ENCODE measurements around the gene JUN. TPM values are rescaled to one million over a fixed set of nuclear protein-coding genes. Genes with fewer than 3 reads are reported as not detected.

JUN gene
- total RNA-seq, 1 experiment from 2014 or later: 15.9 TPM

DNA sequence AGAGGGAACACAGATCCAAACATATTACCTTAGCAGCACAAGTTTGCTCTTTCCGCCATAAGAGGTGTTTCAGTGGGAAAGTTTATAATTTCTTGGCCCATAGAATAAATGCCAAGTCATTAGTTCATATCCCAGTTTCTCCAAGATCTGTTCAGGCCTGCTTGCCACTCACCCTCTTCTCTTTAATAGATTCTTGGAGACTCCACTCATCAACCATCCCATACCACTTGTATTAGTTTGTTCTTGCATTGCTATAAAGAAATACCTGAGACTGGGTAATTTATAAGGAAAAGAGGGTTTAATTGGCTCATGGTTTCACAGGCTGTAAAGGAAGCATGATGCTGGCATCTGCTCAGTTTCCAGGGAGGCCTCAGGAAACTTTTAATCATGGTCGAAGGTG lies 49.2 kb downstream of the JUN start:
- ChIA-PET POLR2A (no interaction called here), CTCF (no interaction called here)
- no peak for DNase-seq (ENCODE audit: low spot score)
- Mint-ChIP-seq H3K27ac (no peak overlapping the region), H3K36me3 (peaks cover 4% of the 10 kb centered on the region), H3K27me3 (ENCODE audit: low read depth) (no peaks in the 10 kb centered on the region), H3K4me3 (no peak overlapping the region), H3K9me3 (peaks cover 9% of the 10 kb centered on the region), H3K4me1 (no peaks in the 10 kb centered on the region)
- TF ChIP-seq, protein P1, sequence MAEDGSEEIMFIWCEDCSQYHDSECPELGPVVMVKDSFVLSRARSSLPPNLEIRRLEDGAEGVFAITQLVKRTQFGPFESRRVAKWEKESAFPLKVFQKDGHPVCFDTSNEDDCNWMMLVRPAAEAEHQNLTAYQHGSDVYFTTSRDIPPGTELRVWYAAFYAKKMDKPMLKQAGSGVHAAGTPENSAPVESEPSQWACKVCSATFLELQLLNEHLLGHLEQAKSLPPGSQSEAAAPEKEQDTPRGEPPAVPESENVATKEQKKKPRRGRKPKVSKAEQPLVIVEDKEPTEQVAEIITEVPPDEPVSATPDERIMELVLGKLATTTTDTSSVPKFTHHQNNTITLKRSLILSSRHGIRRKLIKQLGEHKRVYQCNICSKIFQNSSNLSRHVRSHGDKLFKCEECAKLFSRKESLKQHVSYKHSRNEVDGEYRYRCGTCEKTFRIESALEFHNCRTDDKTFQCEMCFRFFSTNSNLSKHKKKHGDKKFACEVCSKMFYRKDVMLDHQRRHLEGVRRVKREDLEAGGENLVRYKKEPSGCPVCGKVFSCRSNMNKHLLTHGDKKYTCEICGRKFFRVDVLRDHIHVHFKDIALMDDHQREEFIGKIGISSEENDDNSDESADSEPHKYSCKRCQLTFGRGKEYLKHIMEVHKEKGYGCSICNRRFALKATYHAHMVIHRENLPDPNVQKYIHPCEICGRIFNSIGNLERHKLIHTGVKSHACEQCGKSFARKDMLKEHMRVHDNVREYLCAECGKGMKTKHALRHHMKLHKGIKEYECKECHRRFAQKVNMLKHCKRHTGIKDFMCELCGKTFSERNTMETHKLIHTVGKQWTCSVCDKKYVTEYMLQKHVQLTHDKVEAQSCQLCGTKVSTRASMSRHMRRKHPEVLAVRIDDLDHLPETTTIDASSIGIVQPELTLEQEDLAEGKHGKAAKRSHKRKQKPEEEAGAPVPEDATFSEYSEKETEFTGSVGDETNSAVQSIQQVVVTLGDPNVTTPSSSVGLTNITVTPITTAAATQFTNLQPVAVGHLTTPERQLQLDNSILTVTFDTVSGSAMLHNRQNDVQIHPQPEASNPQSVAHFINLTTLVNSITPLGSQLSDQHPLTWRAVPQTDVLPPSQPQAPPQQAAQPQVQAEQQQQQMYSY (CRISPR knock-in tag; IDR thresholded peaks at IDR 0.05): no peak
- TF ChIP-seq, protein P2, sequence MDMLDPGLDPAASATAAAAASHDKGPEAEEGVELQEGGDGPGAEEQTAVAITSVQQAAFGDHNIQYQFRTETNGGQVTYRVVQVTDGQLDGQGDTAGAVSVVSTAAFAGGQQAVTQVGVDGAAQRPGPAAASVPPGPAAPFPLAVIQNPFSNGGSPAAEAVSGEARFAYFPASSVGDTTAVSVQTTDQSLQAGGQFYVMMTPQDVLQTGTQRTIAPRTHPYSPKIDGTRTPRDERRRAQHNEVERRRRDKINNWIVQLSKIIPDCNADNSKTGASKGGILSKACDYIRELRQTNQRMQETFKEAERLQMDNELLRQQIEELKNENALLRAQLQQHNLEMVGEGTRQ (CRISPR knock-in tag; IDR thresholded peaks at IDR 0.05): no peak
- TF ChIP-seq NR1H2 (CRISPR knock-in tag; IDR thresholded peaks at IDR 0.05): no peak
- TF ChIP-seq CBFB (CRISPR knock-in tag; IDR thresholded peaks at IDR 0.05; ENCODE audit: low read depth): no peak
- TF ChIP-seq, protein P3, sequence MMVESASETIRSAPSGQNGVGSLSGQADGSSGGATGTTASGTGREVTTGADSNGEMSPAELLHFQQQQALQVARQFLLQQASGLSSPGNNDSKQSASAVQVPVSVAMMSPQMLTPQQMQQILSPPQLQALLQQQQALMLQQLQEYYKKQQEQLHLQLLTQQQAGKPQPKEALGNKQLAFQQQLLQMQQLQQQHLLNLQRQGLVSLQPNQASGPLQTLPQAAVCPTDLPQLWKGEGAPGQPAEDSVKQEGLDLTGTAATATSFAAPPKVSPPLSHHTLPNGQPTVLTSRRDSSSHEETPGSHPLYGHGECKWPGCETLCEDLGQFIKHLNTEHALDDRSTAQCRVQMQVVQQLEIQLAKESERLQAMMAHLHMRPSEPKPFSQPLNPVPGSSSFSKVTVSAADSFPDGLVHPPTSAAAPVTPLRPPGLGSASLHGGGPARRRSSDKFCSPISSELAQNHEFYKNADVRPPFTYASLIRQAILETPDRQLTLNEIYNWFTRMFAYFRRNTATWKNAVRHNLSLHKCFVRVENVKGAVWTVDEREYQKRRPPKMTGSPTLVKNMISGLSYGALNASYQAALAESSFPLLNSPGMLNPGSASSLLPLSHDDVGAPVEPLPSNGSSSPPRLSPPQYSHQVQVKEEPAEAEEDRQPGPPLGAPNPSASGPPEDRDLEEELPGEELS (CRISPR knock-in tag; IDR thresholded peaks at IDR 0.05): no peak
- TF ChIP-seq ZNF671 (CRISPR knock-in tag; IDR thresholded peaks at IDR 0.05): no peak
- no peak for TF ChIP-seq EMX1 (CRISPR knock-in tag; IDR thresholded peaks at IDR 0.05)
- TF ChIP-seq, protein P4, sequence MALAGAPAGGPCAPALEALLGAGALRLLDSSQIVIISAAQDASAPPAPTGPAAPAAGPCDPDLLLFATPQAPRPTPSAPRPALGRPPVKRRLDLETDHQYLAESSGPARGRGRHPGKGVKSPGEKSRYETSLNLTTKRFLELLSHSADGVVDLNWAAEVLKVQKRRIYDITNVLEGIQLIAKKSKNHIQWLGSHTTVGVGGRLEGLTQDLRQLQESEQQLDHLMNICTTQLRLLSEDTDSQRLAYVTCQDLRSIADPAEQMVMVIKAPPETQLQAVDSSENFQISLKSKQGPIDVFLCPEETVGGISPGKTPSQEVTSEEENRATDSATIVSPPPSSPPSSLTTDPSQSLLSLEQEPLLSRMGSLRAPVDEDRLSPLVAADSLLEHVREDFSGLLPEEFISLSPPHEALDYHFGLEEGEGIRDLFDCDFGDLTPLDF (CRISPR knock-in tag; IDR thresholded peaks at IDR 0.05): no peak
- no peak for TF ChIP-seq ZNF219 (CRISPR knock-in tag; IDR thresholded peaks at IDR 0.05; ENCODE audit: borderline replicate concordance)
- TF ChIP-seq JAZF1 (CRISPR knock-in tag; IDR thresholded peaks at IDR 0.05): no peak
- no peak for TF ChIP-seq ATF1 (CRISPR knock-in tag; IDR thresholded peaks at IDR 0.05)
- TF ChIP-seq, protein P5, sequence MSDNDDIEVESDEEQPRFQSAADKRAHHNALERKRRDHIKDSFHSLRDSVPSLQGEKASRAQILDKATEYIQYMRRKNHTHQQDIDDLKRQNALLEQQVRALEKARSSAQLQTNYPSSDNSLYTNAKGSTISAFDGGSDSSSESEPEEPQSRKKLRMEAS (CRISPR knock-in tag; IDR thresholded peaks at IDR 0.05): no peak
- no peak for TF ChIP-seq SP1 (CRISPR knock-in tag; conservative IDR thresholded peaks at IDR 0.05)
- no peak for TF ChIP-seq RELA (CRISPR knock-in tag; IDR thresholded peaks at IDR 0.05; ENCODE audit: borderline replicate concordance)
- TF ChIP-seq CREM (CRISPR knock-in tag; IDR thresholded peaks at IDR 0.05): no peak
- TF ChIP-seq, protein P6, sequence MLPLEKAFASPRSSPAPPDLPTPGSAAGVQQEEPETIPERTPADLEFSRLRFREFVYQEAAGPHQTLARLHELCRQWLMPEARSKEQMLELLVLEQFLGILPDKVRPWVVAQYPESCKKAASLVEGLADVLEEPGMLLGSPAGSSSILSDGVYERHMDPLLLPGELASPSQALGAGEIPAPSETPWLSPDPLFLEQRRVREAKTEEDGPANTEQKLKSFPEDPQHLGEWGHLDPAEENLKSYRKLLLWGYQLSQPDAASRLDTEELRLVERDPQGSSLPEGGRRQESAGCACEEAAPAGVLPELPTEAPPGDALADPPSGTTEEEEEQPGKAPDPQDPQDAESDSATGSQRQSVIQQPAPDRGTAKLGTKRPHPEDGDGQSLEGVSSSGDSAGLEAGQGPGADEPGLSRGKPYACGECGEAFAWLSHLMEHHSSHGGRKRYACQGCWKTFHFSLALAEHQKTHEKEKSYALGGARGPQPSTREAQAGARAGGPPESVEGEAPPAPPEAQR (CRISPR knock-in tag; IDR thresholded peaks at IDR 0.05): no peak
- no peak for TF ChIP-seq ESRRA (CRISPR knock-in tag; IDR thresholded peaks at IDR 0.05; ENCODE audit: borderline replicate concordance)
- TF ChIP-seq, protein P7, sequence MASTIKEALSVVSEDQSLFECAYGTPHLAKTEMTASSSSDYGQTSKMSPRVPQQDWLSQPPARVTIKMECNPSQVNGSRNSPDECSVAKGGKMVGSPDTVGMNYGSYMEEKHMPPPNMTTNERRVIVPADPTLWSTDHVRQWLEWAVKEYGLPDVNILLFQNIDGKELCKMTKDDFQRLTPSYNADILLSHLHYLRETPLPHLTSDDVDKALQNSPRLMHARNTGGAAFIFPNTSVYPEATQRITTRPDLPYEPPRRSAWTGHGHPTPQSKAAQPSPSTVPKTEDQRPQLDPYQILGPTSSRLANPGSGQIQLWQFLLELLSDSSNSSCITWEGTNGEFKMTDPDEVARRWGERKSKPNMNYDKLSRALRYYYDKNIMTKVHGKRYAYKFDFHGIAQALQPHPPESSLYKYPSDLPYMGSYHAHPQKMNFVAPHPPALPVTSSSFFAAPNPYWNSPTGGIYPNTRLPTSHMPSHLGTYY (CRISPR knock-in tag; IDR thresholded peaks at IDR 0.05): no peak
- TF ChIP-seq ZNF396 (CRISPR knock-in tag; IDR thresholded peaks at IDR 0.05; ENCODE audit: borderline replicate concordance): no peak
- TF ChIP-seq FOXK1 (CRISPR knock-in tag; IDR thresholded peaks at IDR 0.05): no peak
- no peak for ATAC-seq
